PC-3 (cell line): ENCODE results near the gene CHL1. TPM values are rescaled to one million over a fixed set of nuclear protein-coding genes. Genes with fewer than 3 reads are reported as not detected.
A peak's percentile ranks its signal among the peaks of the same experiment; 100 is the strongest.

ENCODE experiments used
- ATAC-seq: fragments of 200-7000 bp; cut with Tn5 transposase; 2 replicates; pipeline ENCODE4 v1.9.1; 2020; ENCODE audit warnings: mild to moderate bottlenecking, moderate library complexity
- BruUV-seq: library from RNA; stranded (reverse); fragments of 400-500 nt; replicated peaks from 2 replicates; lab custom pipeline; 2021; lab: Mats Ljungman, UMichigan
- CTCF ChIA-PET: fragments of 300-600 bp; sonication (Branson Sonifier 250); formaldehyde crosslinking; loops from one replicate; lab custom pipeline; 2022; ENCODE audit warnings: antibody characterized with exemption; lab: Charles Lee
- POLR2A ChIA-PET: fragments of 300-600 bp; sonication (Branson Sonifier 250); formaldehyde crosslinking; loops from one replicate; lab custom pipeline; 2022; ENCODE audit warnings: antibody characterized with exemption; ENCODE audit not compliant: unreplicated experiment; lab: Charles Lee
- DNase-seq: peaks from one replicate; pipeline ENCODE4 v3.0.0-alpha.2; 2015
- H2AFZ ChIP-seq: fragments of 300-600 bp; sonication (generic); 2 replicates; pipeline ENCODE4 v1.6.0; 2016; ENCODE audit warnings: antibody characterized with exemption, low read length
- H3F3A ChIP-seq: fragments of 300-600 bp; sonication (generic); one replicate; pipeline ENCODE4 v1.6.0; 2017; ENCODE audit warnings: antibody characterized with exemption, low read length, control low read depth, mild to moderate bottlenecking; ENCODE audit not compliant: unreplicated experiment
- H3K27ac ChIP-seq: fragments of 300-600 bp; sonication (generic); 2 replicates; pipeline ENCODE4 v1.5.1; 2016; ENCODE audit warnings: mild to moderate bottlenecking, low read length
- H3K27me3 ChIP-seq: fragments of 300-600 bp; sonication (generic); 2 replicates; pipeline ENCODE4 v1.6.1; 2016; ENCODE audit warnings: low read length, mixed read lengths
- H3K36me3 ChIP-seq: fragments of 300-600 bp; sonication (generic); 2 replicates; pipeline ENCODE4 v1.6.1; 2016; ENCODE audit warnings: low read depth, mixed run types, low read length, mixed read lengths
- H3K4me1 ChIP-seq: fragments of 300-600 bp; sonication (generic); 2 replicates; pipeline ENCODE4 v1.5.1; 2016; ENCODE audit warnings: low read length; ENCODE audit not compliant: insufficient read depth
- H3K4me2 ChIP-seq: fragments of 300-600 bp; sonication (generic); 2 replicates; pipeline ENCODE4 v1.6.0; 2016; ENCODE audit warnings: low read length
- H3K4me3 ChIP-seq: fragments of 300-600 bp; sonication (generic); 2 replicates; pipeline ENCODE4 v1.5.1; 2016; ENCODE audit warnings: mild to moderate bottlenecking, low read length, mixed read lengths
- H3K79me2 ChIP-seq: fragments of 300-600 bp; sonication (generic); 2 replicates; pipeline ENCODE4 v1.6.1; 2017; ENCODE audit warnings: low read length, mixed read lengths
- H3K9ac ChIP-seq: fragments of 300-600 bp; sonication (generic); 2 replicates; pipeline ENCODE4 v1.6.0; 2016; ENCODE audit warnings: mild to moderate bottlenecking, low read length
- H3K9me2 ChIP-seq: fragments of 300-600 bp; sonication (generic); replicated peaks from 2 replicates; pipeline ENCODE4 v1.6.1; 2016; ENCODE audit warnings: mixed run types, low read length, mixed read lengths
- H3K9me3 ChIP-seq: fragments of 300-600 bp; sonication (generic); 2 replicates; pipeline ENCODE4 v1.6.1; 2016; ENCODE audit warnings: low read length, mixed read lengths
- H4K20me1 ChIP-seq: fragments of 300-600 bp; sonication (generic); 2 replicates; pipeline ENCODE4 v1.6.1; 2016; ENCODE audit warnings: low read length, mixed read lengths
- EZH2 ChIP-seq: fragments of 300-600 bp; sonication (generic); IDR thresholded peaks from one replicate; pipeline ENCODE4 v1.6.1; 2017; ENCODE audit warnings: antibody characterized with exemption, mild to moderate bottlenecking, low read length; ENCODE audit not compliant: unreplicated experiment
- EZH2phosphoT487 ChIP-seq: fragments of 300-600 bp; sonication (generic); IDR thresholded peaks from 2 replicates; pipeline ENCODE4 v1.6.1; 2018; ENCODE audit warnings: mild to moderate bottlenecking, antibody characterized with exemption, low read length, borderline replicate concordance
- intact Hi-C: fragments of 100-400 bp; cut with micrococcal nuclease; formaldehyde crosslinking; loops from 2 replicates; pipeline ENCODE4 v1.9.0; 2023
- total RNA-seq: library from RNA; depleted of rRNA; stranded (reverse); fragments of >200 nt; gene quantifications from 2 replicates; pipeline ENCODE4 v1.2.3, GENCODE V29; 2014
- TF ChIP-seq, protein P1 (sequence below): fragments of 300-600 bp; sonication (generic); conservative IDR thresholded peaks from 2 replicates; pipeline ENCODE4 v1.5.1; 2017; ENCODE audit warnings: antibody characterized with exemption, low read depth, mild to moderate bottlenecking, low read length

Gene CHL1
- total RNA-seq, 1 experiment from 2014 or later, result not detected

DNA sequence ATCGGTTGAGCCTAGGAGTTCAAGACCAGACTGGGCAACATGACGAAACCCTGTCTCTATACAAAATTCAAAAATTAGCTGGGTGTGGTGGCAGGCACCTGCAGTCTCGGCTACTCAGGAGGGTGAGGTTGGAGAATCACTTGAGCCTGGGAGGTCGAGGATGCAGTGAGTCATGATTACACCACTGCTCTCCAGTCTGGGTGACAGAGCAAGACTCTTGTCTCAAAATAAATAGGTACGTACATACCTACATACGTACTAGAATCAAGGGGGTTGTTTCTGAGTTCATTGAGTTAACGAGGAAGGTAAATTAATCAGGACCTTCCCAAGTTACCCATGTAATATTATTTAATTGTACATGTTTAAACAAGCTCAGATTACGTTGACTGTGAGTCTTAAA is 97.5 kb downstream of the CHL1 start:
- Histone ChIP-seq H4K20me1 (no peaks in the 10 kb centered on the region), H3F3A (no peaks in the 10 kb centered on the region), H3K79me2 (no peaks in the 10 kb centered on the region), H3K9me3 (0 out of 2 replicates have a peak, but pooled peaks cover 8% of the 10 kb centered on the region), H2AFZ (no peak overlapping the region), H3K4me2 (0 out of 2 replicates have a peak overlapping the region, but pooled peaks have one; percentile 5), H3K27me3 (no peaks in the 10 kb centered on the region), H3K36me3 (no peaks in the 10 kb centered on the region), H3K9ac (no peak overlapping the region; the same call in 1 of the 2 replicates), H3K27ac (peak overlapping the region; percentile 54), H3K4me1 (peaks cover 7% of the 10 kb centered on the region; the same call in 1 of the 2 replicates), H3K4me3 (no peak overlapping the region), H3K9me2 (no peaks in the 10 kb centered on the region)
- intact Hi-C loops, result no loop called here
- TF ChIP-seq, protein P1, sequence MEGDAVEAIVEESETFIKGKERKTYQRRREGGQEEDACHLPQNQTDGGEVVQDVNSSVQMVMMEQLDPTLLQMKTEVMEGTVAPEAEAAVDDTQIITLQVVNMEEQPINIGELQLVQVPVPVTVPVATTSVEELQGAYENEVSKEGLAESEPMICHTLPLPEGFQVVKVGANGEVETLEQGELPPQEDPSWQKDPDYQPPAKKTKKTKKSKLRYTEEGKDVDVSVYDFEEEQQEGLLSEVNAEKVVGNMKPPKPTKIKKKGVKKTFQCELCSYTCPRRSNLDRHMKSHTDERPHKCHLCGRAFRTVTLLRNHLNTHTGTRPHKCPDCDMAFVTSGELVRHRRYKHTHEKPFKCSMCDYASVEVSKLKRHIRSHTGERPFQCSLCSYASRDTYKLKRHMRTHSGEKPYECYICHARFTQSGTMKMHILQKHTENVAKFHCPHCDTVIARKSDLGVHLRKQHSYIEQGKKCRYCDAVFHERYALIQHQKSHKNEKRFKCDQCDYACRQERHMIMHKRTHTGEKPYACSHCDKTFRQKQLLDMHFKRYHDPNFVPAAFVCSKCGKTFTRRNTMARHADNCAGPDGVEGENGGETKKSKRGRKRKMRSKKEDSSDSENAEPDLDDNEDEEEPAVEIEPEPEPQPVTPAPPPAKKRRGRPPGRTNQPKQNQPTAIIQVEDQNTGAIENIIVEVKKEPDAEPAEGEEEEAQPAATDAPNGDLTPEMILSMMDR, result no peak
- TF ChIP-seq EZH2 (no peak), EZH2phosphoT487 (no peak)
- POLR2A ChIA-PET, result no interaction called here
- ATAC-seq, result no peak
- DNase-seq, result peak; percentile 67
- CTCF ChIA-PET, result no interaction called here
- BruUV-seq, result no TSS peak

DNA sequence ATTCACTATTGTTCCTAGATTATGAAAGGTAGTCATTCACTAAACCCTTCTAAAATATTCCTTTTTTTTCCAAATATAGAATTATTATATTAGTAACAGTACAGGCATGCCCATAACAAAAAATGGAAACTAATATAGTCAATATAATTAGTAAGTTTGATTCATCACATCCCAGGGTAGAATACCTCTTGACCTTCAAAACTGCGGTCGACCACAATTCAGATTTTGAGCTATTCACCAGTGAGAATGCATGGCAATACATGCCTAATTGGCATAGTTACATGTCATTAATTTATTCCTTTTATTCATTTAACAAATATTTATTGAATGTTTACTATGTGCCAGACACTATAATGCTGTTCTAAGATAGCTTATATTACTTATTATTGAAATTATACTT is 98.0 kb downstream of the CHL1 start:
- TF ChIP-seq EZH2phosphoT487 (no peak), EZH2 (no peak)
- TF ChIP-seq, protein P1, result no peak
- ChIA-PET POLR2A (no interaction called here), CTCF (no interaction called here)
- Histone ChIP-seq H3K36me3 (no peaks in the 10 kb centered on the region), H3K27me3 (no peaks in the 10 kb centered on the region), H3K27ac (peak overlapping the region; percentile 28; the same call in 1 of the 2 replicates), H3K9me2 (no peaks in the 10 kb centered on the region), H3K4me1 (peaks cover 7% of the 10 kb centered on the region; the same call in 1 of the 2 replicates), H3K9ac (no peak overlapping the region), H2AFZ (no peak overlapping the region), H3K4me3 (no peak overlapping the region), H3F3A (no peaks in the 10 kb centered on the region), H4K20me1 (no peaks in the 10 kb centered on the region), H3K9me3 (0 out of 2 replicates have a peak, but pooled peaks cover 8% of the 10 kb centered on the region), H3K4me2 (no peak overlapping the region), H3K79me2 (no peaks in the 10 kb centered on the region)
- DNase-seq (peak; percentile 11), ATAC-seq (no peak)
- BruUV-seq, result no TSS peak
- intact Hi-C loops, result no loop called here

DNA sequence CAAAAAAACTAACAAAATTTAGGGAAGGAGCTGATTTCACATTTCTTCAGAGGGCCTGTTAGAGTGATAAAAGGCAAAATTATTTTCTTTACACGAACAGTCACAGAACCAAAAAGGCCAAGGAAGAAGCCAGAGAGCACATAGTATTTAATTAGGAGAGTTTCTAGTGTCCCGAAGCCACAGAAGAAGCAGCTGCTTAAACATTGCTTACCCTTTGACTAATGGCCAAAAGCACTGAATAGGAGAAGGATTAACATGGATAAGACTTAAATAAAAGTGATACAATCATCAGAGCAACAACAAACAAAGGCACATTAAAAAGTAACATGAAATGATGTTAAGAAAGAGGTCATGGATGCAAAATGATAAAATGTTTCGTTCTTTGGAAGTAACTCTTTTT is 98.6 kb downstream of the CHL1 start:
- no peaks in the 10 kb centered on the region for H4K20me1 ChIP-seq
- TF ChIP-seq EZH2phosphoT487, result no peak
- TF ChIP-seq EZH2, result no peak
- TF ChIP-seq, protein P1, result no peak
- ChIA-PET POLR2A (no interaction called here), CTCF (no interaction called here)
- H2AFZ ChIP-seq, result no peak overlapping the region
- H3K27me3 ChIP-seq, result no peaks in the 10 kb centered on the region
- H3K4me1 ChIP-seq, result peaks cover 7% of the 10 kb centered on the region; the same call in 1 of the 2 replicates
- H3K9me3 ChIP-seq, result 0 out of 2 replicates have a peak, but pooled peaks cover 4% of the 10 kb centered on the region
- no peak overlapping the region for H3K4me2 ChIP-seq
- BruUV-seq, result no TSS peak
- no peaks in the 10 kb centered on the region for H3K9me2 ChIP-seq
- ATAC-seq (no peak), DNase-seq (no peak)
- intact Hi-C loops, result no loop called here
- no peaks in the 10 kb centered on the region for H3K36me3 ChIP-seq
- H3K4me3 ChIP-seq, result no peak overlapping the region
- H3K27ac ChIP-seq, result peak overlapping the region; percentile 11; the same call in 1 of the 2 replicates
- no peaks in the 10 kb centered on the region for H3F3A ChIP-seq
- no peaks in the 10 kb centered on the region for H3K79me2 ChIP-seq
- no peak overlapping the region for H3K9ac ChIP-seq
